ENCODE results near the gene MAPK8IP3.

- TF ChIP-seq, protein P1, sequence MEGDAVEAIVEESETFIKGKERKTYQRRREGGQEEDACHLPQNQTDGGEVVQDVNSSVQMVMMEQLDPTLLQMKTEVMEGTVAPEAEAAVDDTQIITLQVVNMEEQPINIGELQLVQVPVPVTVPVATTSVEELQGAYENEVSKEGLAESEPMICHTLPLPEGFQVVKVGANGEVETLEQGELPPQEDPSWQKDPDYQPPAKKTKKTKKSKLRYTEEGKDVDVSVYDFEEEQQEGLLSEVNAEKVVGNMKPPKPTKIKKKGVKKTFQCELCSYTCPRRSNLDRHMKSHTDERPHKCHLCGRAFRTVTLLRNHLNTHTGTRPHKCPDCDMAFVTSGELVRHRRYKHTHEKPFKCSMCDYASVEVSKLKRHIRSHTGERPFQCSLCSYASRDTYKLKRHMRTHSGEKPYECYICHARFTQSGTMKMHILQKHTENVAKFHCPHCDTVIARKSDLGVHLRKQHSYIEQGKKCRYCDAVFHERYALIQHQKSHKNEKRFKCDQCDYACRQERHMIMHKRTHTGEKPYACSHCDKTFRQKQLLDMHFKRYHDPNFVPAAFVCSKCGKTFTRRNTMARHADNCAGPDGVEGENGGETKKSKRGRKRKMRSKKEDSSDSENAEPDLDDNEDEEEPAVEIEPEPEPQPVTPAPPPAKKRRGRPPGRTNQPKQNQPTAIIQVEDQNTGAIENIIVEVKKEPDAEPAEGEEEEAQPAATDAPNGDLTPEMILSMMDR (IDR thresholded peaks at IDR 0.05): no peak
- no peak for TF ChIP-seq ZFX (IDR thresholded peaks at IDR 0.05; ENCODE audit: borderline replicate concordance)
Observed at GRCh38 chr16:1760911-1761310, 54.9 kb downstream of the MAPK8IP3 start.

Data from 22Rv1 (cell line).